ENCODE data around the gene S100A3. TPM values are rescaled to one million over a fixed set of nuclear protein-coding genes. Genes with fewer than 3 reads are reported as not detected.
A peak's percentile ranks its signal among the peaks of the same experiment; 100 is the strongest.

The S100A3 gene
- total RNA-seq, 1 experiment from 2014 or later: not detected

GRCh38 chr1:153540394-153541361 is 8.4 kb downstream of the S100A3 start, which contains the start of gene S100A5:
Gene S100A5 (minus strand): TSS chr1:153540934. CDS start chr1:153540191, 743 bp downstream.
- CTCF ChIA-PET: interaction anchor here (0.5 to 1.6 kb wide), 5 partner anchors 26 to 168 kb away, joined by 3 to 12 read pairs (median 4); partner anchors contain the start of gene S100A16
- Mint-ChIP-seq H3K9me3 (ENCODE audit: low read depth, unreplicated experiment) (no peaks in the 10 kb centered on the region), H3K36me3 (ENCODE audit: insufficient read depth, unreplicated experiment) (peaks cover 41% of the 10 kb centered on the region), H3K4me3 (ENCODE audit: low read depth, unreplicated experiment) (no peak within 1 kb of the TSS), H3K27ac (ENCODE audit: unreplicated experiment) (peak within 1 kb of the TSS; percentile 53), H3K27me3 (ENCODE audit: unreplicated experiment) (no peaks in the 10 kb centered on the region), H3K4me1 (ENCODE audit: low read depth, unreplicated experiment) (peaks cover 91% of the 10 kb centered on the region)
- no TSS peak for BruUV-seq (replicated peaks)
- intact Hi-C loops (cut with micrococcal nuclease; ENCODE audit: unreplicated experiment): no loop called here
- DNase-seq: no peak
- TF ChIP-seq CTCF (IDR thresholded peaks at IDR 0.05; ENCODE audit: unreplicated experiment): no peak

DNA sequence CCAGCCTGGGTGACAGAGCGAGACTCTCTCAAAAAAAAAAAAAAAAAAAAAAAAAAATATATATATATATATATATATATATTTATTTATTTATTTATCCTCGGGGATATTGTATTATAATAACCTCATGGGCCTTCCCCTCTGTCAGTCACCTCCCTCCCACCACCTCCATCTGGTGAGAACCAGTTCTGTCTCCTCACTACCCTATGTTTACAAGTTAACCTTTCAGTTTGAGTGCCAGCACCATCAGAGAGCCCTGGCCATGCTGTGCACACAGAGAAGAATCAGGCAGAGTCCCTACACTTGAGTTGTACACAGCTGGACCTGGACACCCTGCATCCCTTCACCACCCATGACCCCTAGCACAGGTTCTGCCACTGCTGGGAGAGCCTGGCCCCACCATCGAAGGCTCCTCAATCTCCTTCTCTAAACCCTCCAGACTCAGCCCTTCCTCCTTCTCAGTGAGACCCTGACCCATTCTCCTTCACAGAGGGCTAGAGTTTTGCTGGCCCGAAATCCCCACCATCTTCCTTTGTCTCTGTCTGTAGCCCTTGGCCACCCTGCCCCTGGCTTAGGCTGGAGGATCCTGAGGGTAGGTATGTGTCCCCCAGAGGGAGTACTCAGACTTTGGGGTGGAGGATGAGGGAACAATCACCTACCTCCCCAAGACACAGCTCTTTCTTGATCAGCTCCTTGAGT is 9.5 kb downstream of the S100A3 start:
- Mint-ChIP-seq H3K4me3 (ENCODE audit: low read depth, unreplicated experiment) (no peak overlapping the region), H3K9me3 (ENCODE audit: low read depth, unreplicated experiment) (no peaks in the 10 kb centered on the region), H3K36me3 (ENCODE audit: insufficient read depth, unreplicated experiment) (peaks cover 41% of the 10 kb centered on the region), H3K27ac (ENCODE audit: unreplicated experiment) (peak overlapping the region; percentile 53), H3K27me3 (ENCODE audit: unreplicated experiment) (no peaks in the 10 kb centered on the region), H3K4me1 (ENCODE audit: low read depth, unreplicated experiment) (peaks cover 84% of the 10 kb centered on the region)
- no peak for TF ChIP-seq CTCF (IDR thresholded peaks at IDR 0.05; ENCODE audit: unreplicated experiment)
- no TSS peak for BruUV-seq (replicated peaks)
- intact Hi-C loops (cut with micrococcal nuclease; ENCODE audit: unreplicated experiment): no loop called here
- DNase-seq: no peak
- CTCF ChIA-PET: interaction anchor here (0.5 to 1.6 kb wide), 4 partner anchors 28 to 170 kb away, joined by 3 to 12 read pairs (median 4); partner anchors contain the start of gene S100A13

- intact Hi-C loops (cut with micrococcal nuclease; ENCODE audit: unreplicated experiment): no loop called here
- H3K9me3 Mint-ChIP-seq (ENCODE audit: low read depth, unreplicated experiment): no peaks in the 10 kb centered on the region
- no TSS peak for BruUV-seq (replicated peaks)
- TF ChIP-seq CTCF (IDR thresholded peaks at IDR 0.05; ENCODE audit: unreplicated experiment): no peak
- peaks cover 52% of the 10 kb centered on the region for H3K36me3 Mint-ChIP-seq (ENCODE audit: insufficient read depth, unreplicated experiment)
- CTCF ChIA-PET: interaction anchor here (0.6 to 1.6 kb wide), 4 partner anchors 28 to 420 kb away, joined by 4 to 9 read pairs (median 5); partner anchors contain the start of genes CRTC2 and S100A13
- H3K27ac Mint-ChIP-seq (ENCODE audit: unreplicated experiment): peak overlapping the region; percentile 79
- DNase-seq: peak; percentile 72
- H3K4me1 Mint-ChIP-seq (ENCODE audit: low read depth, unreplicated experiment): peaks cover 84% of the 10 kb centered on the region
- H3K4me3 Mint-ChIP-seq (ENCODE audit: low read depth, unreplicated experiment): no peak overlapping the region
- H3K27me3 Mint-ChIP-seq (ENCODE audit: unreplicated experiment): no peaks in the 10 kb centered on the region
Measured at GRCh38 chr1:153538315-153538821, 10.7 kb downstream of the S100A3 start.

DNA sequence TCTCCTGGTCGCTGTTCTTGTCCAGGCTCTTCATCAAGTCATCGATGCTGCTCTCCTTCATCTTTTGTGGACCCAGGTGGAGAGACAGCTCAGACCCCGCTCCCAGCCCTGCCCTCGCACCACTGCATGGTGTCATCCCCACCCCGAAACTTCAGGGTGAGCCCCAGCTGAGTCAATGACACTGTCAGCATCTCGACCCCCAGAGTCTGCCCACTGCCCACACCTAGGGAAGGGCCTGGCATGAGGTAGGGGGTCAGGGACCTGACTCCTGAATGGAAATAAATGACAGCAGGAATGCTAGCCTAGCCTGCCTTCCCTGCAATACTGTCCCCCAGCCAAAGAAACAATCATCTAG is 11.7 kb downstream of the S100A3 start:
- no peak for TF ChIP-seq CTCF (IDR thresholded peaks at IDR 0.05; ENCODE audit: unreplicated experiment)
- Mint-ChIP-seq H3K9me3 (ENCODE audit: low read depth, unreplicated experiment) (no peaks in the 10 kb centered on the region), H3K4me1 (ENCODE audit: low read depth, unreplicated experiment) (peaks cover 84% of the 10 kb centered on the region), H3K27ac (ENCODE audit: unreplicated experiment) (peak overlapping the region; percentile 77), H3K27me3 (ENCODE audit: unreplicated experiment) (no peaks in the 10 kb centered on the region), H3K4me3 (ENCODE audit: low read depth, unreplicated experiment) (no peak overlapping the region), H3K36me3 (ENCODE audit: insufficient read depth, unreplicated experiment) (peaks cover 62% of the 10 kb centered on the region)
- intact Hi-C loops (cut with micrococcal nuclease; ENCODE audit: unreplicated experiment): no loop called here
- no TSS peak for BruUV-seq (replicated peaks)
- CTCF ChIA-PET: interaction anchor here (0.8 to 6.0 kb wide), 2 partner anchors 27 to 31 kb away, joined by 3 to 117 read pairs; no protein-coding TSS in a partner anchor
- no peak for DNase-seq

Measured in Calu3 (cell line).